BLaER1 treated with 17β-estradiol and CSF1 and Interleukin-3, amounts not matched to agents 10 nM and 100 nM (cell line): Measurements from ENCODE around the gene CAMK2A.
"Not testable (repeated sequence)": the region's sequence is repeated elsewhere in the genome, so short reads cannot be mapped to it uniquely, and the experiment has no call there.

Experiments used
- H3K27ac ChIP-seq, 11 experiments: shearing (Covaris generic); formaldehyde crosslinking; 2 replicates each; pipeline ENCODE4 v1.8.1; 2022
- H3K27me3 ChIP-seq, 11 experiments: shearing (Covaris generic); formaldehyde crosslinking; 2 replicates each; pipeline ENCODE4 v1.8.1; 2022
- H3K36me3 ChIP-seq, 11 experiments: shearing (Covaris generic); formaldehyde crosslinking; 2 replicates each; pipeline ENCODE4 v1.8.1; 2022
- H3K4me1 ChIP-seq, 10 experiments: shearing (Covaris generic); formaldehyde crosslinking; 2 replicates each; pipeline ENCODE4 v1.8.1; 2022
- H3K4me2 ChIP-seq, 11 experiments: shearing (Covaris generic); formaldehyde crosslinking; 2 replicates each; pipeline ENCODE4 v1.8.1; 2022
- H3K4me3 ChIP-seq, 10 experiments: shearing (Covaris generic); formaldehyde crosslinking; 2 replicates each; pipeline ENCODE4 v1.8.1; 2022
- H3K9ac ChIP-seq, 11 experiments: shearing (Covaris generic); formaldehyde crosslinking; 2 replicates each; pipeline ENCODE4 v1.8.1; 2022
- H3K9me3 ChIP-seq, 11 experiments: shearing (Covaris generic); formaldehyde crosslinking; replicated peaks in 1 of 11; 2 replicates each; pipeline ENCODE4 v1.8.1; 2022
- H4K20me1 ChIP-seq, 11 experiments: shearing (Covaris generic); formaldehyde crosslinking; 2 replicates each; pipeline ENCODE4 v1.8.1; 2022
- Cebpa-rat ChIP-seq, 11 experiments: shearing (Covaris generic); IDR thresholded peaks; 2 replicates each; pipeline ENCODE4 v1.8.1; 2022

The CAMK2A gene

DNA sequence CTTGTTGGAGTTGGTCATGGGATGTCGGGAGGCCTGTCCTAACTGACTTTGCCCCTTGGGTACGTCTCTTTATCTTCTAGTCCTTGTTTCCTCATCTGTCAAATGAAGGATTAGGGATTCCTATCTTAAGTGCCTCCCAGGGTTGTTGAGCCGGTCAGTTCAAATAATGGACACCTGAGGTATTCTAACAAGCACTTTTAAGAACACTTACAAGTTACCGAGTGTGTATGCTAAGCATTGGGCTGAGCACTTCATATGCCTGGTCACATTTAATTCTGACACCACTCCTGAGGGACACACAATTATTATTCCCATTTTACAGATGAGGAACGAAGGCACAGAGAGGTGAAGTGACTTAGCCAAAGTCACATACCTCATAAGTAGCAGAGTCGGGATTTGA lies 37.1 kb downstream of the CAMK2A start:
- peaks cover 20 to 62% (median 60%) of the 10 kb centered on the region in 10 experiments for H3K4me1 ChIP-seq
- no peaks in the 10 kb centered on the region for H4K20me1 ChIP-seq
- H3K4me2 ChIP-seq = peak overlapping the region in 8 of 11 experiments; percentile 67 to 93 (median 82); a peak in 14 of 22 replicates
- H3K9me3 ChIP-seq = no peaks in the 10 kb centered on the region
- H3K27ac ChIP-seq = no peak overlapping the region
- H3K36me3 ChIP-seq = no peaks in the 10 kb centered on the region
- no peak for TF ChIP-seq Cebpa-rat (IDR thresholded peaks at IDR 0.05)
- H3K27me3 ChIP-seq = no peaks in the 10 kb centered on the region
- no peak overlapping the region for H3K4me3 ChIP-seq
- H3K9ac ChIP-seq = peak overlapping the region in 1 of 11 experiments; percentile 53; a peak in 1 of 22 replicates

- Histone ChIP-seq H3K27ac (no peak overlapping the region), H3K9ac (no peak overlapping the region), H3K4me3 (no peak overlapping the region), H3K4me2 (0 out of 22 replicates have a peak overlapping the region, but pooled peaks of 1 of the 11 experiments have one; percentile 81), H3K36me3 (no peaks in the 10 kb centered on the region), H3K9me3 (no peaks in the 10 kb centered on the region), H3K4me1 (peaks cover 18 to 52% (median 50%) of the 10 kb centered on the region in 10 experiments; a peak in 19 of 20 replicates), H4K20me1 (no peaks in the 10 kb centered on the region), H3K27me3 (no peaks in the 10 kb centered on the region)
- TF ChIP-seq Cebpa-rat (IDR thresholded peaks at IDR 0.05) = no peak
These were observed 38.1 kb downstream of the CAMK2A start for GRCh38 chr5:150251504-150251903.

DNA sequence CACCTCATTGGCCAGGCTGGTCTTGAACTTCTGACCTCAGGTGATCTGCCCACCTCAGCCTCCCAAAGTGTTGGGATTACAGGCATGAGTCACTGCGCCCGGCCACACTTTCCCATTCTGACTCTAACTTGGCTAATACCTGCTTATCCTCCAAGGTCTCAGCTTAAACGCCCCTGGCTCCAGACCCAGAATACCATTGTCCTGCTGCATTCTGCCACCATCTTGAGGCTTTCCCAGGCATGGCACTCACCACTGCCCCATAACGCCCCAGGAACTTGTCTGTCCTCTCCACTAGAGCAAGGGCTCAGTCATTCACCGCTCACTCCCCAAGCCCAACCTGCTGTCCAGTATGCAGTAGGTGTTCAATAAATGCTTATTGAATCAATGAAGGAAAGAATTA lies 39.8 kb downstream of the CAMK2A start:
- no peaks in the 10 kb centered on the region for H3K9me3 ChIP-seq
- no peak overlapping the region for H3K9ac ChIP-seq
- H4K20me1 ChIP-seq = no peaks in the 10 kb centered on the region
- no peak overlapping the region for H3K27ac ChIP-seq
- no peaks in the 10 kb centered on the region for H3K36me3 ChIP-seq
- H3K4me1 ChIP-seq = peaks cover 20 to 34% (median 33%) of the 10 kb centered on the region in 10 experiments
- no peaks in the 10 kb centered on the region for H3K27me3 ChIP-seq
- TF ChIP-seq Cebpa-rat (IDR thresholded peaks at IDR 0.05) = no peak
- no peak overlapping the region for H3K4me3 ChIP-seq
- H3K4me2 ChIP-seq = no peak overlapping the region

- H3K27ac ChIP-seq = no peak overlapping the region
- no peak overlapping the region for H3K4me3 ChIP-seq
- H4K20me1 ChIP-seq = no peaks in the 10 kb centered on the region
- no peaks in the 10 kb centered on the region for H3K27me3 ChIP-seq
- TF ChIP-seq Cebpa-rat (IDR thresholded peaks at IDR 0.05) = no peak
- H3K4me2 ChIP-seq = no peak overlapping the region
- H3K4me1 ChIP-seq = peaks cover 22 to 28% (median 25%) of the 10 kb centered on the region in 10 experiments
- no peaks in the 10 kb centered on the region for H3K36me3 ChIP-seq
- H3K9me3 ChIP-seq = no peaks in the 10 kb centered on the region
- no peak overlapping the region for H3K9ac ChIP-seq
These were observed 40.6 kb downstream of the CAMK2A start for GRCh38 chr5:150248946-150249345.

- not testable (repeated sequence) for H3K4me2 ChIP-seq, H3K4me3 ChIP-seq, H3K9me3 ChIP-seq, H3K27ac ChIP-seq, H3K36me3 ChIP-seq, H3K9ac ChIP-seq, H3K27me3 ChIP-seq, H4K20me1 ChIP-seq
- peaks cover 18 to 28% (median 21%) of the 10 kb centered on the region in 10 experiments for H3K4me1 ChIP-seq
These were observed 41.1 kb downstream of the CAMK2A start for GRCh38 chr5:150248493-150248892.

DNA sequence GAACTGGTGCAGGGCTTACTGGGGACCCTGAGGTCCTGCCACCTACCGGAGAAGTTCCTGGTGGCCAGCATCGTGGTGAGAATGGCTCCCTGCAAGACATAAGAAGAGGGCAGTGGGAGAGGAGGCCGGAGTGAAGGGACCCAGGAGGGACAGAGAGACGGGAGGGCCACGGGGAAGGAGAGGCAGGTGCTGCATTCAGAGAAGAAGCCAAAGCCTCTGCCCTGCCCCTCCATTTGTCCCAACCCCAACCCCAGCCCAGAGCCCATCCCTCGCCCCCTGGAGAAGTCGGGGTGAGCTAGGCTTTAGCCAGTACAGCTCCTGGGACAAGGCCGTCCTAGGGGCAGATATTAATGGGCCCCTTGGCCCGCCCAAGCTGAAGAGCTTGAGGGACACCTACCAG lies 41.8 kb downstream of the CAMK2A start:
- Histone ChIP-seq H3K9ac (no peak overlapping the region), H3K27me3 (no peaks in the 10 kb centered on the region), H3K36me3 (no peaks in the 10 kb centered on the region), H3K4me3 (no peak overlapping the region), H3K4me1 (peaks cover 10 to 21% (median 13%) of the 10 kb centered on the region in 10 experiments), H3K27ac (no peak overlapping the region), H4K20me1 (no peaks in the 10 kb centered on the region), H3K9me3 (no peaks in the 10 kb centered on the region), H3K4me2 (no peak overlapping the region)
- TF ChIP-seq Cebpa-rat (IDR thresholded peaks at IDR 0.05) = no peak

GRCh38 chr5:150246835-150247234 lies 42.7 kb downstream of the CAMK2A start:
- no peak for TF ChIP-seq Cebpa-rat (IDR thresholded peaks at IDR 0.05)
- Histone ChIP-seq H3K4me1 (peaks cover 3 to 22% (median 5%) of the 10 kb centered on the region in 10 experiments; a peak in 13 of 20 replicates), H3K36me3 (no peaks in the 10 kb centered on the region), H3K4me3 (no peak overlapping the region), H3K4me2 (no peak overlapping the region), H3K27ac (no peak overlapping the region), H4K20me1 (no peaks in the 10 kb centered on the region), H3K9me3 (no peaks in the 10 kb centered on the region), H3K9ac (no peak overlapping the region), H3K27me3 (no peaks in the 10 kb centered on the region)

DNA sequence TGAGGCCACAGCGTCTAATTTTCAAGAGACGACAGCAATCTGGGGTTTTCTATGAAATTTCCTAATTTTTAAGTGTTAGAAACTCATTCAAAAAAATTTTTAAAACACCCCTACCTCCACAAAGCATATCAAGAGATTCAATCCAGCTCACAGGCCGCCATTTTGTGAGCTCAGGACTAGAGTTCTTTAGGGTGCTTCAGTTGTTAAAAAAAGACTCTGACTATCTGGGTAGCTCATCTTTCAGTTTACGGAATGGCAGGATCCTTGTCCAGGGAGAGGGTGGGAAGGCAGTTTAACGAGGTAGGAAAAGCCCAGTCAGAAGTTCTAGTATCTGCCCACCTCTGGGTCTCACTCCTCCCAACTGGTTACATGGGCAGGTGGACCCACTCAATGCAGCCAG lies 43.1 kb downstream of the CAMK2A start:
- Histone ChIP-seq H3K27me3 (no peaks in the 10 kb centered on the region), H3K4me2 (peak overlapping the region in 1 of 11 experiments; percentile 68; a peak in 2 of 22 replicates), H3K9ac (no peak overlapping the region), H3K9me3 (no peaks in the 10 kb centered on the region), H4K20me1 (no peaks in the 10 kb centered on the region), H3K4me1 (peaks cover 0 to 26% (median under 1%) of the 10 kb centered on the region in 10 experiments; a peak in 9 of 20 replicates), H3K27ac (no peak overlapping the region), H3K36me3 (no peaks in the 10 kb centered on the region), H3K4me3 (no peak overlapping the region)
- TF ChIP-seq Cebpa-rat (IDR thresholded peaks at IDR 0.05) = no peak

DNA sequence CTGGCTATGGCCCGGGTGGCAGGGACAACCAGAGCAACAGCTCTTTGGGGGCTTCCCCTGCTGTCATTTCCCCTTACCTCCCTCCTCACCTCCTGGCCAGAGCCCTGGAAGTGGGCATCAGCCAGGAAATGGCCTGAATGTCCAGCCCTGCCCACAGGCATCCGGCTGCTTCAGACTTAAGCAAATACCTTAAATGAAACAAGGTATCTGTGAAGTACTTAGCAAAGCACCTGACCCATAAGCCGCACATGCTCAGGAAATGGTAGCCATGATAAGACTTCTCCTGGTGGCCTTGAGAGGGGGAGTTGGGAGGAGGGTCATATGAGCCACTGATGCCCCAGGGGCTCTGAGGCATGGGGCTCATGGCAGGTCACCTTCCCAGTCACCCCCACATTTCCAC lies 43.8 kb downstream of the CAMK2A start:
- Histone ChIP-seq H4K20me1 (no peaks in the 10 kb centered on the region), H3K36me3 (no peaks in the 10 kb centered on the region), H3K4me1 (peaks cover 0 to 32% (median 2%) of the 10 kb centered on the region in 10 experiments; a peak in 10 of 20 replicates), H3K9ac (no peak overlapping the region), H3K4me2 (peak overlapping the region in 3 of 11 experiments; percentile 12 to 68 (median 62); a peak in 5 of 22 replicates), H3K9me3 (no peaks in the 10 kb centered on the region), H3K27me3 (no peaks in the 10 kb centered on the region), H3K4me3 (no peak overlapping the region), H3K27ac (no peak overlapping the region)
- no peak for TF ChIP-seq Cebpa-rat (IDR thresholded peaks at IDR 0.05)

DNA sequence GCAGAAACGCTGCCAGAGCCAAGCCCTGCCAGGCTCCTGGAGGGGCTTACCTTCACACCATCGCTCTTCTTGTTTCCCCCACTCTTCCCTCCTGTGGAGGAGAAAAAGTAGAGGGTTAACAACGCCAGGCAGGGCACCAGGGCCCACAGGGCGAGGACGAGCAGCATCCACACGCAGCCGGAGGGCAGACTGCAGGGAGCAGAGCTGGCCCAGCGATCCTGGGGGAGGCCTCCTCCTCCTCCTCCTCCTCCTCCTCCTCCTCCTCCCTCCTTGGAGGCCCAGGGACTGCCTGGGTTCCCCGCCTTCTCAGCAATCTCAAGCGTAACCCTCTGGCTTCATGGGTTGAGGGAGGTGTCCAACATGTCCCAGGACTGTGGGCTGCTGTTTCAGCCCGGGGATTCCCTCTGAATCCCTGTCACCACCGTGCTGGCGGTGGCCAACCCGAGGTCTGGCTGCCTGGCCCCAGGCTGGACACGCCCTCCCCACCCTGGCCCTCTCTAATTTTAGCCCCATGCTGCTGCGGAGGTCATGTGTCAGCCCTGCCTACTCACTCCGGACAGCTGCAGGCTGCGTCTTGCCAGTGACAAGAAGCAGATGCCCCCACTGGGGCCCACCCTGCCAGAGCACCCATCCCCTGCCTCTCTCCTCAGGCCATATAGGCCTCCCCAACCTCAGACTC lies 44.3 kb downstream of the CAMK2A start:
- H3K4me3 ChIP-seq = no peak overlapping the region
- no peak for TF ChIP-seq Cebpa-rat (IDR thresholded peaks at IDR 0.05)
- H3K4me1 ChIP-seq = peaks cover 0 to 37% (median 4%) of the 10 kb centered on the region in 10 experiments; a peak in 10 of 20 replicates
- no peaks in the 10 kb centered on the region for H4K20me1 ChIP-seq
- peak overlapping the region in 3 of 11 experiments; percentile 12 to 68 (median 62); a peak in 6 of 22 replicates for H3K4me2 ChIP-seq
- no peak overlapping the region for H3K9ac ChIP-seq
- H3K9me3 ChIP-seq = no peaks in the 10 kb centered on the region
- no peaks in the 10 kb centered on the region for H3K27me3 ChIP-seq
- H3K36me3 ChIP-seq = no peaks in the 10 kb centered on the region
- H3K27ac ChIP-seq = no peak overlapping the region
